Fibroblast of skin of back (primary cell): ENCODE measurements around the gene TMEM186.
A peak's percentile ranks its signal among the peaks of the same experiment; 100 is the strongest.
"Not testable (repeated sequence)": the region's sequence is repeated elsewhere in the genome, so short reads cannot be mapped to it uniquely, and the experiment has no call there.

ENCODE experiments used
- DNase-seq: peaks from one replicate; pipeline ENCODE4 v3.0.0-alpha.2; 2013

TMEM186 gene

GRCh38 chr16:8773537-8773936 lies 23.9 kb downstream of the TMEM186 start:
- DNase-seq = no peak

GRCh38 chr16:8768692-8769091 lies 28.7 kb downstream of the TMEM186 start:
- DNase-seq = no peak

GRCh38 chr16:8768283-8768682 lies 29.2 kb downstream of the TMEM186 start:
- DNase-seq = no peak

GRCh38 chr16:8767176-8767575 lies 30.3 kb downstream of the TMEM186 start:
- DNase-seq = no peak

- no peak for DNase-seq
Measured at GRCh38 chr16:8764525-8765250, 32.8 kb downstream of the TMEM186 start.

- DNase-seq = no peak
Measured at GRCh38 chr16:8763899-8764298, 33.5 kb downstream of the TMEM186 start.

- DNase-seq = no peak
Measured at GRCh38 chr16:8763083-8763482, 34.4 kb downstream of the TMEM186 start.

- no peak for DNase-seq
Measured at GRCh38 chr16:8762254-8762653, 35.2 kb downstream of the TMEM186 start.

- DNase-seq = no peak
Measured at GRCh38 chr16:8761078-8761477, 36.4 kb downstream of the TMEM186 start.

GRCh38 chr16:8760021-8760420 lies 37.4 kb downstream of the TMEM186 start:
- no peak for DNase-seq

GRCh38 chr16:8758022-8758421 lies 39.4 kb downstream of the TMEM186 start:
- DNase-seq = no peak

- no peak for DNase-seq
Measured at GRCh38 chr16:8756755-8757154, 40.7 kb downstream of the TMEM186 start.

GRCh38 chr16:8753416-8754054 lies 43.9 kb downstream of the TMEM186 start:
- no peak for DNase-seq

- no peak for DNase-seq
Measured at GRCh38 chr16:8752706-8753105, 44.7 kb downstream of the TMEM186 start.

- peak; percentile 85 for DNase-seq
Measured at GRCh38 chr16:8751481-8752311, 45.7 kb downstream of the TMEM186 start.

GRCh38 chr16:8748944-8749343 lies 48.5 kb downstream of the TMEM186 start:
- not testable (repeated sequence) for DNase-seq
